ENCODE data around the gene VPS54. TPM values are rescaled to one million over a fixed set of nuclear protein-coding genes. Genes with fewer than 3 reads are reported as not detected.

The VPS54 gene
- total RNA-seq, 1 donor from 2014 or later, result 22.3 TPM

DNA sequence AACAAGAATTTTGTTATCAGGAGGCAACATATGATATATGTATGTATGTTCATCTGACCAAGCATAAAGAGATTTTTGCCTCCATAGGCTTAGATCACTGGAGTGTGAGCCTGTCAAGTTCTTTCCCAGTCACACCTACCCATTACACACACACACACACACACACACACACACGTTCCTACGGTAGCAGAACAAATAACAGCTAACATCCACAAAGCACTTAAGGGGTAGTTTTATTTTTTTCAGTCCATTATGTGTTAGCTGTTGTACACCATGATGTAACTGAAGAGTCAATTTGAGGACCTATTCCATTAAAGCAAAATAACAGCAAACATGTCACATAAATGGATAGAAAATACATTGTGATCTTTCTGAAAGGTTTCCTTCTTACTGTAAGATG lies 138.0 kb downstream of the VPS54 start:
- no peak for DNase-seq (ENCODE audit: extremely low spot score in 2 of 2)
- Histone ChIP-seq H3K4me1 (peaks cover 2% of the 10 kb centered on the region), H3K36me3 (peaks cover 0 to 38% of the 10 kb centered on the region in 2 donors), H3K9me3 (no peaks in the 10 kb centered on the region), H3K4me3 (no peak overlapping the region), H3K27ac (no peak overlapping the region), H3K27me3 (no peaks in the 10 kb centered on the region)
- intact Hi-C loops (cut with DNase I), result no loop called here
- TF ChIP-seq, protein P1, sequence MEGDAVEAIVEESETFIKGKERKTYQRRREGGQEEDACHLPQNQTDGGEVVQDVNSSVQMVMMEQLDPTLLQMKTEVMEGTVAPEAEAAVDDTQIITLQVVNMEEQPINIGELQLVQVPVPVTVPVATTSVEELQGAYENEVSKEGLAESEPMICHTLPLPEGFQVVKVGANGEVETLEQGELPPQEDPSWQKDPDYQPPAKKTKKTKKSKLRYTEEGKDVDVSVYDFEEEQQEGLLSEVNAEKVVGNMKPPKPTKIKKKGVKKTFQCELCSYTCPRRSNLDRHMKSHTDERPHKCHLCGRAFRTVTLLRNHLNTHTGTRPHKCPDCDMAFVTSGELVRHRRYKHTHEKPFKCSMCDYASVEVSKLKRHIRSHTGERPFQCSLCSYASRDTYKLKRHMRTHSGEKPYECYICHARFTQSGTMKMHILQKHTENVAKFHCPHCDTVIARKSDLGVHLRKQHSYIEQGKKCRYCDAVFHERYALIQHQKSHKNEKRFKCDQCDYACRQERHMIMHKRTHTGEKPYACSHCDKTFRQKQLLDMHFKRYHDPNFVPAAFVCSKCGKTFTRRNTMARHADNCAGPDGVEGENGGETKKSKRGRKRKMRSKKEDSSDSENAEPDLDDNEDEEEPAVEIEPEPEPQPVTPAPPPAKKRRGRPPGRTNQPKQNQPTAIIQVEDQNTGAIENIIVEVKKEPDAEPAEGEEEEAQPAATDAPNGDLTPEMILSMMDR (IDR thresholded peaks at IDR 0.05), result no peak
- TF ChIP-seq POLR2A (IDR thresholded peaks at IDR 0.05) (no peak), POLR2AphosphoS5 (IDR thresholded peaks at IDR 0.05; ENCODE audit: insufficient read depth in 1 of 2, low read depth in 1 of 2) (no peak)

DNA sequence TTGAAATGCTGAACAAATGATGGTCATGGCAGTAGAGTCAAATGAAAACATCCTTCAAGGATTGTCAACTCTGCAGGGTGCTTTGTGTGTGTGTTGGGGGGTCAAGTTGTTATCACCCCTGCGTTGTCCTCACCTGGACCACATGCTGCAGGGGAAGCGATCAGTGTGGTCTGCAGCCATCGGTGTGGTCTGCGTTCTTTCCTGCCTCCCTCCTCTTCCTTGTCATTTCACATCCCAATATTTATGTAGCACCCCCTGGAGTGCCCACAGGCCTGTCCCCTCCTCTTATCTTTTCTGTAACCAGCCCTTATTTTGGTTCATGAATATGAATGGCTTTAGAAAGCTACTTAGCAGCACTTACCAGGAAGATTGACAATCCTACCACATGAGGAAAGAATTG lies 138.6 kb downstream of the VPS54 start:
- no peaks in the 10 kb centered on the region for H3K27me3 ChIP-seq
- intact Hi-C loops (cut with DNase I), result no loop called here
- no peaks in the 10 kb centered on the region for H3K9me3 ChIP-seq
- no peak overlapping the region for H3K27ac ChIP-seq
- H3K4me3 ChIP-seq, result no peak overlapping the region
- DNase-seq (ENCODE audit: extremely low spot score in 2 of 2), result no peak
- no peak for TF ChIP-seq POLR2A (IDR thresholded peaks at IDR 0.05)
- TF ChIP-seq POLR2AphosphoS5 (IDR thresholded peaks at IDR 0.05; ENCODE audit: insufficient read depth in 1 of 2, low read depth in 1 of 2), result no peak
- TF ChIP-seq, protein P1 (IDR thresholded peaks at IDR 0.05), result no peak
- H3K4me1 ChIP-seq, result peaks cover 8% of the 10 kb centered on the region
- peaks cover 0 to 37% of the 10 kb centered on the region in 2 donors for H3K36me3 ChIP-seq

DNA sequence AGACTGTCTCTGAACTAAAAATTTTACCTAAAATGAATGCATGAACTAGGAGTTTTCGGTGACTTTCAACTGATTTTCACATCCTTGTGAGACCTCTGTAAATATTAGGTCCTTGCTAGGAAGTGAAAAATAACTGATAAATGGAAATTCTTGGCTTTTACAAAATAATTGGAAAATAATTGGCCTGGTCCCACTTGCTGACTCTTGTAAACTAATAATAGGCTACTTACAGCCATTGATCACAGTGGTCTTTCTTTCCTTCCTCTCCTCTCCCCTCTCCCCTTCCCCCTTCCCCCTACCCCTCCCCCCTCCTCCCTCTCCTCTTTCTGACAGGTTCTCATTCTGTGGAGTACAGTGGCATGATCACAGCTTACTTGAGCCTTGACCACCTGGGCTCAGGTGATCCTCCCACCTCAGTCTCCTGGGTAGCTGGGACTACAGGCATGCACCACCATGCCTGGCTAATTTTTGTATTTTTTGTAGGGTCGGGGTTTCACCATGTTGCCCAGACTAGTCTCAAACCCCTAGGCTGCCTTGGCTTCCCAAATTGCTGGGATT lies 139.3 kb downstream of the VPS54 start:
- no peak overlapping the region for H3K27ac ChIP-seq
- intact Hi-C loops (cut with DNase I), result no loop called here

DNA sequence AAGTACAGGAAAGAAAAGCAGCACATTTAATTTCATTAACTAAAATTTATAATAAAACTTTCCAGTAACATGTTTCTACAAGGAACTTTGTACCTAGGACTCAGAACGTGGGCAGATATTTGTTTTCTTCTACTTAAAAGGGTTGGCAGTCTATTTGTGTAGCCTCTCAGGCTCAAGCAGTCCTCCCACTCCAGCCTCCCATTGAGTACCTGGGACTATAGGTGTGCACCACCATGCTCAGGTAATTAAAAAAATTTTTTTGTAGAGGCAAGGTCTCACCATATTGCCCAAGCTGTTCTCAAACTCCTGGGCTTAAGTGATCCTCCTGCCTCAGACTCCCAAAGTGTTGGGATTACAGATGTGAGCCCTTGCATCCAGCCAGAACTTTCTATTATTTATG lies 140.7 kb downstream of the VPS54 start:
- peaks cover 0 to 30% of the 10 kb centered on the region in 2 donors for H3K36me3 ChIP-seq
- H3K4me3 ChIP-seq, result no peak overlapping the region
- no peaks in the 10 kb centered on the region for H3K9me3 ChIP-seq
- H3K4me1 ChIP-seq, result peaks cover 21% of the 10 kb centered on the region
- TF ChIP-seq POLR2AphosphoS5 (IDR thresholded peaks at IDR 0.05; ENCODE audit: insufficient read depth in 1 of 2, low read depth in 1 of 2), result no peak
- TF ChIP-seq, protein P1 (IDR thresholded peaks at IDR 0.05), result no peak
- no peak for TF ChIP-seq POLR2A (IDR thresholded peaks at IDR 0.05)
- H3K27ac ChIP-seq, result no peak overlapping the region
- H3K27me3 ChIP-seq, result no peaks in the 10 kb centered on the region
- DNase-seq (ENCODE audit: extremely low spot score in 2 of 2), result no peak
- intact Hi-C loops (cut with DNase I), result no loop called here

More for the DNA sequence above, 139.3 kb downstream of the VPS54 start:
- Histone ChIP-seq H3K36me3 (peaks cover 0 to 37% of the 10 kb centered on the region in 2 donors), H3K27me3 (no peaks in the 10 kb centered on the region), H3K4me3 (no peak overlapping the region), H3K9me3 (no peaks in the 10 kb centered on the region), H3K4me1 (peaks cover 15% of the 10 kb centered on the region)
- no peak for DNase-seq (ENCODE audit: extremely low spot score in 2 of 2)
- TF ChIP-seq, protein P1 (IDR thresholded peaks at IDR 0.05), result no peak
- no peak for TF ChIP-seq POLR2AphosphoS5 (IDR thresholded peaks at IDR 0.05; ENCODE audit: insufficient read depth in 1 of 2, low read depth in 1 of 2)
- no peak for TF ChIP-seq POLR2A (IDR thresholded peaks at IDR 0.05)

DNA sequence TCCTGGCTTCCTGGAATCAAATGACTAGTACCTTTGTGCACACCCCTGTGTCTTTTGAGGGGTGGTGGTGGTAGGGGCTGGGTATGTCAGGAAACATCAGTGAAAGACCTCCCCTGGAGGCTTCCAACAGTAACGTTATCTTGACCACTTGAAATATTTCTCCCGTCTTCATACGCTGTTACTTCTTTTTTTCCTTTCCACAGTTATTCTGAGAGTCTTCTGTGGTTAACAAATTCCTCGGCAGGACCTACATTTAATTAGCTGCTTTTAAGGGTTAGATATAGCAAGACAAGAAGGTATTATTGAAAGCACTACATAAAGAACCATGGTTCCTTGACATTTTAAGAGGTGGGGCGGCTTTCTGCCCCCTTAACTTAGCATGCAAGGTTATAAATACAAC lies 142.9 kb downstream of the VPS54 start:
- H3K9me3 ChIP-seq, result no peaks in the 10 kb centered on the region
- H3K4me1 ChIP-seq, result peaks cover 31% of the 10 kb centered on the region
- peaks cover 0 to 24% of the 10 kb centered on the region in 2 donors for H3K36me3 ChIP-seq
- TF ChIP-seq, protein P1 (IDR thresholded peaks at IDR 0.05), result no peak
- TF ChIP-seq POLR2A (IDR thresholded peaks at IDR 0.05) (no peak), POLR2AphosphoS5 (IDR thresholded peaks at IDR 0.05; ENCODE audit: insufficient read depth in 1 of 2, low read depth in 1 of 2) (no peak)
- intact Hi-C loops (cut with DNase I), result no loop called here
- H3K27me3 ChIP-seq, result no peaks in the 10 kb centered on the region
- DNase-seq (ENCODE audit: extremely low spot score in 2 of 2), result no peak
- no peak overlapping the region for H3K4me3 ChIP-seq
- no peak overlapping the region for H3K27ac ChIP-seq

Data from vagina (tissue), 2 donors.